HepG2 (cell line): ENCODE data around the gene CX3CR1.

Experiments used
- ASH2L ChIP-seq: fragments of 300-600, 200-600 bp; sonication (generic); IDR thresholded peaks from 2 replicates; pipeline ENCODE4 v1.7.0; 2017; ENCODE audit warnings: low read depth, mild to moderate bottlenecking, moderate library complexity, mixed read lengths, low read length; ENCODE audit not compliant: insufficient read length
- HCFC1 ChIP-seq: fragments of 150-350 bp; IDR thresholded peaks from 2 replicates; pipeline ENCODE4 v1.6.1; 2014; ENCODE audit warnings: low read depth, low read length
- ONECUT2 ChIP-seq: sonication (generic); formaldehyde crosslinking; IDR thresholded peaks from 2 replicates; pipeline ENCODE4 v1.4.0; 2020; ENCODE audit warnings: missing genetic modification reagents
- SALL2 ChIP-seq: sonication (generic); formaldehyde crosslinking; IDR thresholded peaks from 2 replicates; pipeline ENCODE4 v1.8.1; 2023; ENCODE audit warnings: mild to moderate bottlenecking, missing genetic modification reagents, inconsistent platforms
- SMC3 ChIP-seq: IDR thresholded peaks from 2 replicates; pipeline ENCODE4 v1.6.1; 2011; ENCODE audit warnings: low read length, improper control_type of control experiment
- SP1 ChIP-seq, 2 experiments: fragments of 450-650 bp in 1 of 2; sonication (generic) in 1 of 2; formaldehyde crosslinking in 1 of 2; IDR thresholded peaks; 2 replicates each; pipeline versions ENCODE4 v1.4.0 to v1.6.1; 2016 to 2020; ENCODE audit warnings: missing genetic modification reagents in 1 of 2
- ZNF232 ChIP-seq: sonication (generic); formaldehyde crosslinking; IDR thresholded peaks from 2 replicates; pipeline ENCODE4 v1.4.0; 2020; ENCODE audit warnings: missing genetic modification reagents, borderline replicate concordance
- ZNF260 ChIP-seq: sonication (generic); formaldehyde crosslinking; IDR thresholded peaks from 2 replicates; pipeline ENCODE4 v1.4.0; 2020; ENCODE audit warnings: missing genetic modification reagents, low read depth, mild to moderate bottlenecking, borderline replicate concordance
- TF ChIP-seq, protein P1 (sequence below): sonication (generic); formaldehyde crosslinking; IDR thresholded peaks from 2 replicates; pipeline ENCODE4 v1.5.0; 2020; ENCODE audit warnings: mild to moderate bottlenecking, missing genetic modification reagents, moderate library complexity
- TF ChIP-seq, protein P2 (sequence below): sonication (generic); formaldehyde crosslinking; IDR thresholded peaks from 2 replicates; pipeline ENCODE4 v1.8.0; 2022; ENCODE audit warnings: missing genetic modification reagents, mild to moderate bottlenecking, moderate library complexity, borderline replicate concordance

DNA sequence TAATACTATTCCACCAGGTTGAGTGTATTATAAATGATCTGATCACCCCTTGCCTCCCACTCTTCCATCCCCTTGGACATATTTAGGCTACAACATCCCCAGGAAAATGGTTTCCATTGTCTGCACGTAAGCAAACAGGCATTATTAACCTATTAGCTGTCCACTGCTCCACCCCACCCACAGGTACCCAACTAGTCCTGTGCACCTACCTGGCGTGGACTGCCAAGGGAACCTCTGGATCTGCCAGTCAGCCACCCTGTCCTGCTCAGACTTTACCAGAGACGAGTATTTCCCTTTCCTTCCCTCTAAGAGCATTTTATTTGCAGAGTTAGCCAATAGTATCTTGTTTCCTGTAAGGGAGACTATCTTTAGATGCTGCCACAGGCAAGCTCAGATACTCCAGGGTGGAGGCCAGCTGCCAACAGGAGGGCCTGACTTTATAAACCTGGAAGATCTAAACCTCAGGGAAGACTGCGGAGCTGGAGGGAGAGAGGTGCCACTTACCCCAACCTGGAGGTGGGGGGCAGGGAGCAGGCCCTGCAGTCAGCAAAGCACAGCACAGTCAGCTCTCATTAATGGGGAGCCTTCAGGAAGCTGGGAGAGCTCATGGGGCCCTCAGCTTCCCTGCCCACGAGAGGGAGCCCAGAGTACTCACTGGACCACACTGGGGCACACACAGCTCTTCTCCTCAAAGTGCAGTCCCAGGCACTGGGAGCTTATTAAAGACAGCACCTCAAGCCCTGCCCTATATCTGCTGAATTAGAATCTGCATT is at the start of gene CX3CR1:
- TF ChIP-seq SALL2 (CRISPR knock-in tag) (no peak), ZNF260 (CRISPR knock-in tag) (no peak), ZNF232 (CRISPR knock-in tag) (no peak), HCFC1 (no peak), ASH2L (no peak), SP1 (IDR thresholded peaks at IDR 0.05) (no peak), SP1 (CRISPR knock-in tag; IDR thresholded peaks at IDR 0.05) (no peak), SMC3 (no peak), ONECUT2 (CRISPR knock-in tag) (no peak)
- TF ChIP-seq, protein P1, sequence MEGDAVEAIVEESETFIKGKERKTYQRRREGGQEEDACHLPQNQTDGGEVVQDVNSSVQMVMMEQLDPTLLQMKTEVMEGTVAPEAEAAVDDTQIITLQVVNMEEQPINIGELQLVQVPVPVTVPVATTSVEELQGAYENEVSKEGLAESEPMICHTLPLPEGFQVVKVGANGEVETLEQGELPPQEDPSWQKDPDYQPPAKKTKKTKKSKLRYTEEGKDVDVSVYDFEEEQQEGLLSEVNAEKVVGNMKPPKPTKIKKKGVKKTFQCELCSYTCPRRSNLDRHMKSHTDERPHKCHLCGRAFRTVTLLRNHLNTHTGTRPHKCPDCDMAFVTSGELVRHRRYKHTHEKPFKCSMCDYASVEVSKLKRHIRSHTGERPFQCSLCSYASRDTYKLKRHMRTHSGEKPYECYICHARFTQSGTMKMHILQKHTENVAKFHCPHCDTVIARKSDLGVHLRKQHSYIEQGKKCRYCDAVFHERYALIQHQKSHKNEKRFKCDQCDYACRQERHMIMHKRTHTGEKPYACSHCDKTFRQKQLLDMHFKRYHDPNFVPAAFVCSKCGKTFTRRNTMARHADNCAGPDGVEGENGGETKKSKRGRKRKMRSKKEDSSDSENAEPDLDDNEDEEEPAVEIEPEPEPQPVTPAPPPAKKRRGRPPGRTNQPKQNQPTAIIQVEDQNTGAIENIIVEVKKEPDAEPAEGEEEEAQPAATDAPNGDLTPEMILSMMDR (CRISPR knock-in tag), result no peak
- TF ChIP-seq, protein P2, sequence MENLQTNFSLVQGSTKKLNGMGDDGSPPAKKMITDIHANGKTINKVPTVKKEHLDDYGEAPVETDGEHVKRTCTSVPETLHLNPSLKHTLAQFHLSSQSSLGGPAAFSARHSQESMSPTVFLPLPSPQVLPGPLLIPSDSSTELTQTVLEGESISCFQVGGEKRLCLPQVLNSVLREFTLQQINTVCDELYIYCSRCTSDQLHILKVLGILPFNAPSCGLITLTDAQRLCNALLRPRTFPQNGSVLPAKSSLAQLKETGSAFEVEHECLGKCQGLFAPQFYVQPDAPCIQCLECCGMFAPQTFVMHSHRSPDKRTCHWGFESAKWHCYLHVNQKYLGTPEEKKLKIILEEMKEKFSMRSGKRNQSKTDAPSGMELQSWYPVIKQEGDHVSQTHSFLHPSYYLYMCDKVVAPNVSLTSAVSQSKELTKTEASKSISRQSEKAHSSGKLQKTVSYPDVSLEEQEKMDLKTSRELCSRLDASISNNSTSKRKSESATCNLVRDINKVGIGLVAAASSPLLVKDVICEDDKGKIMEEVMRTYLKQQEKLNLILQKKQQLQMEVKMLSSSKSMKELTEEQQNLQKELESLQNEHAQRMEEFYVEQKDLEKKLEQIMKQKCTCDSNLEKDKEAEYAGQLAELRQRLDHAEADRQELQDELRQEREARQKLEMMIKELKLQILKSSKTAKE (CRISPR knock-in tag), result no peak
